Anterior cingulate cortex (tissue), 58 donors: ENCODE data around the gene SPOP.

Experiments used
- DNase-seq, 58 donors: peaks; one replicate each; lab custom pipeline; 2025; lab: John Stamatoyannopoulos, UW

SPOP gene

DNA sequence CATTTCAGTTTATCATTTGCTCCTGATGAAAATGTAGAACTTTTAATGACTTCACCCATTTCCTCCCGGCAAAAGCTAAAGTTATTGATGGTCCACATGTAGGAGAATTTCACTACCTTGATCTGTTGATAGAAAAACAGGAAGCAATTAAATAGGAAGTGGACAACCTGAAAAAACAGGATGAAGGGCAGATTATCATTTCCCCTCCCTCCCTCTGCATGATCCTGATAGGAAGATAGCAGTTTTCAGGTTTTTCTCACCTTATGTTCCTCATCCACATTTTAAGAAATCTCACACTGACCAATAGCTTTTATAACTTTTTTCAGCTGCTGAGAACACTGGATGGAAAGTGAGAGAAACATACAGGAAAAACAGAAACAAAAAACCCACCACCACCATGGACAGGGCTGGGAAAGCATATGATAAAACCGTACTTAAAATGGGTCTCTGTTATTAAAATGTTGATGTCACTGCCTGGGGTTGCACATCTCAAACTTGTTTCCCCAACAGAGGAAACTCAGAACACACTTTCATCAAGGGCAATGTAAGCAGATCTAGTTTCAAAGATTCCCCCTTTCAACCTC is 55.9 kb downstream of the SPOP start:
- no peak for DNase-seq

DNA sequence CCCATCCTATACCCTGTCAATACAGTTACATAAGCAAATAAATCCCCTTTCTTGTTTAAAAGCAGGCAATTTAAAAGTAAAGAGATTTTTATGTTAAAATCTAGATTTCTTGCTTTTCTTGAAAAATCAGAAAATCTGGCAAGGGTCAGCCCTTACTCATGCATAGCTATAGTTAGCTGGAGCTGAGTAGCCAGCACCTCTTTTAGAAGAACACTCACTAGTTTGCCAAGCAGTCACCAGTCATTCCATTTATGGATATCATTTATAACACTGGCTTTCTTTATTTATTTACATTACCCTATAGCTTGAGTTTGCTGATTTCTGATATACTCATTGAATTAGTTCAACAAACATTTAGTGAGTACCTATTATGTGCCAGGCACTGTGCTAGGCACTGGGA is 56.5 kb downstream of the SPOP start:
- DNase-seq, result no peak

DNA sequence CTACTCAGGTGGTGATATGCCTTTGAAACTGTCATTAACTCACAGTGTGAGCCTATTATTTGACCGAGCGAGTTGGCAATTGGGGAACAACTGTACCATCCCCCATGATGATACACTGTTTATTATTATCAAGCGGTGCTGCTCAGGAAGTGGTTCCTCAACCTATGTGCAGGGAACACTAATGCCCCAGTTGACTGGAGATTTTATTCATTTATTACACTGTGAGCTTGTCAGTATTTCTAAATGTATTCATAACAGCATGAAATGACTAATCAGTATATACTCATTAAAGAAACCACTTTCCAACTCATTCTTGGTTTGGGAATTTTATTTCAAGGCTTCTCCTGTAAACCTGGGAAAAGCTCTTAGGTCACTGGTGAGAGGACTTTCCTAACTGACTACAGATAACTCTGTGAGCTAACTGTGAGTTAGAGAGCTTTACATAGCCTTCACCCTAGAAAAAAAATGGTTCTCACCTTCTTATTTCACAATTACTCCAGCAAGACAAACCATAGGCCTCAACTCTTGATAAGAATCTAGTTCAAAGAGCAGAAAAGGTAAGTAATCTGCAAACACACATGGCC is 59.8 kb downstream of the SPOP start:
- DNase-seq, result no peak

DNA sequence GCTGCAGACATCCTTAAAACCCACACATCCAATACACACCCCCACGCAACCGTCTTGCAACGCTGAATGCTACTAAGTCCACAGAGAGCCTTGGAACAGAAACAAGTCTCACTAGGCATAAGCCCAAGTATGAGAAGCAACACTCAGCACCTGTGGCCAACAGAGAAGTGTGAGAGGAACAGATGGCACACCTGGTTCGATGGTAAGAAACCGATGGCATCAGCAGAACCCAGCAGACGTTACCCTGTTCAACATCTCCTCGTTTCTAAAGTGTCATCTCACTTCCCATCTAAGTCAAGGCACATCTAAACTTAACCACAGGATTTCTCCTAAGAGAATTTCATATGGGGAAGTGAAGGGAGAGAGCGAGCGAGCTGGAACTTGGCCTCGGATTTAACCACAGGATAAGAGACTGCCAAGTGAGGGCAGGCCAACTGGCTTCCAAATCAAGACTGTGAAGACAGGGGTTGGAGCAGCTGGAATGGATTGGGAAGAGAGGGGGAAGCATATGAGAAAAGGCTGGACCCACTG is 61.2 kb downstream of the SPOP start:
- peak in 30 of 58 donors; percentile 3 to 77 (median 25) for DNase-seq

DNA sequence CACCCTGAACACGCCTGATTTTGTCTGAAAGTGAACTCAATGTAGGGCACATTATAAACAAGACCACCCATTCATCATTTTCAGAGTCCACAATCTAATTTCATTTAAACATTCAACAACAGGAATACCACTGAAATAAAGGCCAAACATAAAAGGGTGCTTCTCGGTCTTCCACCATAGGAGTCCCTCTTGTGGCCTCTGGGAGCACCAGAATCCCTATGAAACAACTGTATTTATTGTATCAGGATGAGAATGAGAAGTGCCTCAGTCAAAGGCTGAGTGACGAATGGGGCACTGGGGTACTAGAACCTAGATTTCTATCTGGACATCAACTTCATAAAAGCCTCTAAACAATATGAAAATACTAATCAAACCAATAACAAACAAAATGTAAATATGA is 61.8 kb downstream of the SPOP start:
- DNase-seq, result no peak

DNA sequence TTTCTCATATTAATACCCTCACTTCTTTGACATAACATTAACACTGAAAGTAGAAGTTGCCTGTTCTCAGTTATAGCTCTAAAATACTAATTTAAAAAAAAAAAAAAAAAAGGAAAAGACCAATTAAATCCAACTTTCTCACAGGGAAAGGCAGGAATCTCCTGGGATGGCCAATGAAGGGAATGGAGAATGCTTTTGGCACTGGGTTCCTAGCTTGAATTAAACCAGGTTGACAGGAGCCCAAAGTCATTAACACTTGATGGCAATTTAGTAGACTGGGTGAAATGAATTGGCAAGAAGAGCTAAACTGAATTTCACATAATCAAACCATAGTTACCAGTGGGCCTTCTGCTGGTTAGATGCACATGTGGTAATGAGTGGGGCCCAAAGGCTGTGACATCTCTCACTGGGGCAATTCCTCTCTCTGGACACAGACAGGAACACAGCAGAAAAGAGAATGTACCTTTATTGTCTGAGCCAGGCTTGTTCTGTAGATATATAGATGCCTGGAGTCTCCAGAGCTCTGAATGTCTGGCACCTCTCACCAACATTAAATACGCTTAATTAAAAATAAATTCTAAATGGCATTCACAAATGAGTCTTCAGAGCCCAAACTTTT is 64.6 kb downstream of the SPOP start:
- no peak for DNase-seq

DNA sequence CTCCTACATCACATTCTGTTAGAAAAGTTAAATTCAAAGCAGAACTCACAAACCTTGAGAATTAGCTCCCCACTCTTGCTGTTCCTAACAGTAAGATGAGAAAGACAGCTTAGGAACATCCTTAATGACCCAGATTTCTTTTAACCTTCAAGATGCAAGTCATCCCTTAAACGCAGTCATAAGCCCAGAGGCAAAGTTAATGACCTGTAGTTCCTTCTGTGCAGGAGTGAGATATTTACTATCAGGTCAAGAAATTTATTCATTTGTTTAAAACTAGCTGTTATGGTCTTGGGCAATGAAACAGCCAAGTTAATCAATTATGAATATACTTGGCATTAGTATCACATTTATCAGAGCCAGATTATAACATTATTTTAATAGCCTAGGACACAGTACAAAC is 65.2 kb downstream of the SPOP start:
- DNase-seq, result no peak

DNA sequence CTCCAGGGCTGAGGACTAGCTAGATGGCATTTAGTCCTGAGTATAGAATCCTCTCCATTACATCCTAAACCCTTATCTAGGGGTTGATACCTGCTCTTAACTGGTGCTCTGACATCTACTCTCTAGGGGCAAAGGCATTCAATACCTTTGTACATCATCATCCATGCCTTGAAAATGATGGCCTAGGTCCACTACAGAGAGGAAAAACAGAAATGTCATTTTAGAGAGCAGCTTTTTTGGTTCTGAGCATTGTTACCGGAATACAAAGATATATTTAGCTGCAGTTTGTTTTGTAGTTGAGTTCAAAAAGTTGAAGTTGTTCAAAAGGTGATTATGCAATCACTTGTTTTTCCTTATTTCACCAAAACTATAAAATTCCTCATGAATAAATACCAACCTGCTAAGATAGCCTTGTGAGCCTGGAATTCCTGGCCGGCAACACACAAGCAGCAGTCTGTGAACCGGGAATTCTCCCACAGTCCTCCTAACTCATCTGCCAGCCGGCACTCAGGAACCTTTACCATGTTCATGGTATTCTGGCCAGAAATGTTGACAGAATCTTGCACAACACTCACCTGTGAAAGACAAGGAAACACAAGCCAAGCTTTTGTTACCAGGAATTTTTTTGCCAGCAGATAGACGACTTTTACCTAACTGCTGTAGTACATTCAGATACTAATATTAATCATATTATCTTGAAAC is 66.9 kb downstream of the SPOP start:
- no peak for DNase-seq

DNA sequence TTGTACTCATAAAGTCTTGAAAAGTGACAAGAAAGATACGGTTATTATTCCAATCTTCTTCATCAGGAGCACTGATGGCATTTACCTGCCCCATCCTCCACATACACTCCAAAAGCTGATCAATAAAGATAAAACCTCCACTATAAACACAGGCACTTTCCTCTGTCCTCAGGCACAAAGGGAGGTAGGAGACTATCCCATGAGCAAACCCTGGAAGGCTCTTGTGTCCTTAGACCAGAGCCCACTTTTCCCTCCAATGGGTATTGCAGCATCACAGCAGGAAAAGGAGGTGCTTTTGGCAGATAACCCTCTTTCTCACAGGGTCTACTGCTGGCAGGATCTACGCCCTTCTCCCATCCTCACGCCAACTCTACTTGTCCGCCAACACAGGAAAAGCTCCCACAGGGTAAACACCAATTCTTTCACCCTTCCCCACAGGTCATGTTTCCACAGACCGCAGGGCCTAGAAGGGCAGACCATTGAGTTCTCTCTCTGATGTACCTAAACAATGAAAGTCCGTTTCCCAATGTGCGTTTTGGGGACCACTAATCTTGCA is 73.5 kb downstream of the SPOP start:
- no peak for DNase-seq

DNA sequence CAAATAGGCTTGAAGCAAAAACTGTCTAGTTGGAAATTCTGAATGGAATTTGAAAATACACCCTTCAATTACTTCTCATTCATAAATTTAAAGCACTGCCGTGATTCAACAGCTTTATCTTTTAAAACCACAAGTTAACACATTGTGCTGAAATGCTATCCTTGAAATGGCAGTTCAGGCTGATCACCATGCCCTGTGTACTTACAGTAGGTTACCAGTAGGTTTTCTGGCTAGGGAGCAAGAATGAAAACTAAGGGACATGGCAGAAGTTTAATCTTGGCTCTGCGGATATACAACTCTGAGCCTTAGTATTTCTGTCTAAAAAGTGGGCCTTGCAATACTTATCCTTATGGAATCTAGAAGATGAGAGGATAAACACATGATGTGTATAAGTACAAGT is 74.2 kb downstream of the SPOP start:
- no peak for DNase-seq

DNA sequence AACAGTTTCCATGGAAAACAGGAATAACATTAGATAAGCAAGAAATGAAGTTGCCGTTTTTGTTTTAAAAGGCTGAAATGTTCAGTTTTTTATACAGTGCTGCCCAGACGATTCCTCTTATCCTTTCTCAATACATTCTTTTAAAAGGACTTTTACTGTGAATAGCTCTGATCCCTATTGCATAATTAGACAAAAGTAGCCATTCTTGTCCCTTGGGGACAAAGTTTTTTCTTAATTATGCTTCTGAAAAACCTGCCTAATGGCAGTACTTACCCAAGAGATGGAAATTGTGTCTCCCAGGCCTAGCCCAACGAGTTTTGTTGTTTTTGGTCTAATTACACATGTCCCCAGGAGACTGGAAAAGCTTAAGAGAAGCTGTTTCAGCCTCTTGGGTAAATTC is 74.7 kb downstream of the SPOP start:
- DNase-seq, result peak in 1 of 58 donors; percentile 39

DNA sequence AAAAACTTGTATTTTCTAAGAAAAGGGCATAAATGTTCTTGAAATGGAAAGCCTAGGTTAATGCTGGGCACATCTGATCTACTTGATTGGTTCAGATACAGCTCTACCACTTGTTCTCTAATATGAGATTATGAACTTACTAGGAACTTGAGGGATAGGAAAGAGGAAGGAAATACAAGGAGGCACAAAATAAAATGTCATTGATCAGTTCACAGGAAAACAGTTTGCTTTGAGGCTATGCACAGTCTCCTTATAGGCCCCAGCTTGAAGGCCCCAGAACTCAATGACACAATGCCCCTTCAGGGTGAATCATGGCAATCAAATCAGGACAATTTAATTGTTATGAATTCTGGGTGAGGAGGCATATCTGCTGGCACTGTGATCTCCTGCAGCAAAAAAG is 75.1 kb downstream of the SPOP start:
- no peak for DNase-seq

DNA sequence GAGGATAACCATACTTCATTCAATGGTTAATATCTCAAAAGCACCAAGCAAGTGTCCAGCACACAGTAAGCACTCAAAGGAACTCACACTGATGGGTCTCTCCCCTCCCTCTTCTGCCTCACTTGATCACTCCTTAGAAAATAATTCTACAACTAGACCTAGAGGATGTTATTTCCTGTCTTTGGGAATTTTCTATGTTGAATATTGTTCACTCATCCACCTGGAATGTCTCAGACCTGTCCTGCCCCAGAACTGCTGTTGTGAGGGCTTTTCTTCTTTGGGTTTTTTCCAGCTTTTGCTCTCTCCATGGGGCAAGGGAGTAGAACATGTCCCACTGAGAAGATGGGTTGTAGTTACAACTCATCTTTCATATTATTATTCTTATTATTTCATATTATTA is 76.9 kb downstream of the SPOP start:
- DNase-seq, result no peak

DNA sequence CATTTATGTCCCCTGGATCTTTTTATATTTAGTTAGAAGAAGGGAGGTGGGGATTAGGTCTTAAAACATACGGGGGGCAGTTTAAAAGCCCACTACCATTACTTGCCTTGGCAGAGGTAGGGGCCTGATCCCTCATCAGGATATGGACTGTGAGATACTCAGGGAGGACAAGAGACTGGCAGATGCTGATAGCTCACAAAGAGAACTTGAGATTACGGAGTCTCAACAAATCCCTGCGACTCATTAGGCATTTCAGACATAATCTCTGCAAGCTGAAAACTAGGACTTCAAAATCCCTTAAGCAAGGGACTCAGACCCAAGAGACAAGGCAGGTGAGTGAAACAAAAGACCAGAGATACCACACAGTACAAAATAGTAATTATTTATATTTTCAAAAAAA is 79.0 kb downstream of the SPOP start:
- no peak for DNase-seq

DNA sequence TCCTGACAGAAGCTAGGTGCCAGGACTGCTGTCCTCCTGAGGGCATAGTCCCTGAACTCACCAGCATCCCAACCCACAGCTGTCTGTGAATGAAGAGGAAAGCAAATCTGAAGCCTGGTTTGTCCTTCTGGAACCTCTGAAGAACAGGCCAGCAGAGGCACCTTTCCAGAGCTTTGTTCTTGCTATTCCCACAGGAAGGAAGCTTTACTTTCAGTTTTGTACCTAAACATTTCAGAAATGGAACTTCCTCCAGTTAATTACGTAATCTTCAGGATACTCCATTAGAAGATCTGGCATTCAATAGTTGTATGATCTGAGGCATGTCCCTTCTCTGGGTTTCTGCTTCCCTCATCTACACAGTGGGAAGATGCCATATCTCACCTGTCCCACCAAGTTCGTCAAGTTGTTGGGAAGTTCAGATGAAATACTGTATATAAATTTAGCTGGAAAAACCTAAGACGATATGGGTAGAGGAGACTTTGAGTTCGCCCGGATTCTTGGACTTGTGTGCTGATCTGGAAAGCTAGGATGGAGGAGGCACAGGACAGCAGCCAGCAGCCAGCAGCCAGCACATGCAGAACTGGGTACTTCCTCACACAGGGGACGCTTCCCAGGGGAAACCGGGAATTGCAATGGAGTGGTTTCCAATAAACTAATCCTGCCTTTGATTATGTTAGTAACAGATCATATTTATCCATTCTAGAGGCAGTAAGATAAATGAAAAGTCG is 79.8 kb downstream of the SPOP start:
- DNase-seq, result no peak

DNA sequence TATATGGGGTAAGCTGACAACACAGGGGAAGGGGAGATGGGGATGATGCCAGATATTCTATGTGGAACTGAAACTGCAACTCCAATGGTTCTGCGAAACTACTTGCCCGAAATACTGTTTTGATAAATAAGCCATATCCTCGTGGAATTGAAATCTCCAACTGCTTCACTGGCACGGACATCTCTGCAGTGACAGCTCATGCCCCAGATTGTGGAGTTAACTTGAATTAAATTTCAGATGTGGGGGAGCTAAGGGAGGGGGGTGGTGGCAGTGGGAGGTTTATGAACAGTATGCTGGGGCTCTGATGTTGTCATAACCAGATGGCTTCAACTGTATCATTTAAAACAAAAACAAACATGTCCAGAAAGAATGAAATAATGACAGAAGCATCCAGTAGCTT is 80.5 kb downstream of the SPOP start:
- DNase-seq, result no peak

DNA sequence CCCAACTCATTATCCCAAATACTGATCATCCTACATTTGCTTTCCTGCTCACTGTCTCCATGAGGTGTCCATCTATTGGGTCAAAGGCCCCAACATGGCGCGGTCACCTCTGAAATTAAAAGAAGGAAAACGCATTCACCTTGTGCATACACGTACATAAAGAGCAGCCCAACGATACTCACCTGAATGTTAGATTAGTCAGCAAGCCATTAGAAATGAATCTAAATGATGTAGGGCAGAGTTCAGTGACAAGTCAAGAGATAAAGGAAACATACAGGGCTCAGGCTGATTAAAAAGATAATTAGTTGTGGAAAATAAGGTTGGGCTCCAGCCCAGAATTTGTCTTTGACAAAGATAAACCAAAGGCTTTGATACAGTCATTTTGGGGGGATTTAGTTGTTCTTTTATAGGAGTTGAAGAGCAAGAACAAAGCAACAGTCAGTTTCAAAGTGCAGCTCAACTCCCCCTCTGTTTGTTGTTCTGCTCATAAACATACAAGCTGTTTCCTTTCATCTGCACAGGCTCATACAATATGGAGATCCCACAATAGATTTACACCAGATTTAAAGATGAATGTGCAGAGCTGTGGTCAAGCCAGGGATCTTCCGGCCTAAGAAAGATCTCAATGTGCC is 81.2 kb downstream of the SPOP start:
- no peak for DNase-seq

DNA sequence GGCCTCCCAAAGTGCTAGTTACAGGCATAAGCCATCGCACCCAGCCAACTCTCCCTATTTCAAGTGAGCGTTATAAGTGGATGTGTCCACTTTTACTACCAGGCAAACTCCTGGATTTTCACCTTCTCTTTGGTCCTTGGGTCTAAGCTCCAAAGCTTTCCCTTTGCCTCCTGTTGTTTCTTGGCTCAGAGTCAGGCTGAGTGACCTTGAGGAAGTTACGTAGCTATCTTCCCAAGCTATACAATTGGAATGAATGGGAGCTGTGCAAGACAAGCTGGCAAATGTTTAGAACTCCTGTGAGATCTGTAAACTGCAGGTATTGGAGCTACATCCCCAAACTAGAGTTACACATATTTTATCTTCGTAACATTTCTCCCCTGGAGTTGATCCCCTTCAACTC is 81.9 kb downstream of the SPOP start:
- DNase-seq, result no peak

DNA sequence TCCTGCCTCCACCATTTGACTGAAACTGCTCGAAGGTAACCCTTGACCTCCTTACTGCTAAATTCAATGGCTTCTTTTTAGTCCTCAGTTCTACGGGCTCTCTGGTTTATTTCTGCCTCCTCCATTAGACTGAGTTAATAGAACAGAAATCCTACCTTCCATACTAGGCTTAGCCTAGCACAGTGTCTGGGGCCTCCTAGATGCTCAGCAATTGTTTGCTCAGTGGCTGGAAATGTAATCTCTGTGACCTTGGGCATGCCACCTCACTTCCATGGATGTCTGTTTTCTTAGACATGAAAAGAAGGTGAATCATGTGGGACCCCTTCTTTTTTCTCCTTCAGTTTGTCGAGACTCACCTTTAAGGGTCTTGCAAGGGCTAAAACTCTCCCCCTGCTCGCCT is 82.6 kb downstream of the SPOP start:
- no peak for DNase-seq

DNA sequence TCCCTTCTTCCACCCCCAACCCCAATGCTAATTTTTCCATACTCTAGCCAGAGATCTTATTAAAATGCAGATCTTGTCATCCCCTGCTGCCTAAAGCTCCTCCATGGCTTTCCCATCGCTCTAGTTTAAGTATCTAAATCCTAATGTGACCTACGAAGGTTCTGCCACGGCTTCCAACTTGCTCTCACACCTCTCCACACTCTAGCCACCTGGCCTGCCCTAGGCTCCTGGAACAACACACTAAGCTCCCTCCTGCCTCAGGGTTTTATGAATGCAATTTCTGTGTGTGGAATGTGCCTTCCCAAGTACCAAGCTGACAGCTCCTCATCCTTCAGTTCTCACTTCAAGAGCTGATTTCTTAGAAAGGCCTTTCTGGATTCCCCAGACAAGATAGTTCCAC is 85.6 kb downstream of the SPOP start:
- DNase-seq, result no peak
